H9 (cell line): ENCODE results near the gene TMA7B. TPM values are rescaled to one million over a fixed set of nuclear protein-coding genes. Genes with fewer than 3 reads are reported as not detected.

ENCODE experiments used
- DNase-seq: peaks from one replicate; pipeline ENCODE4 v3.0.0-alpha.2; 2017
- H2AFZ ChIP-seq: one replicate; pipeline ENCODE4 v1.6.1; 2013; ENCODE audit warnings: mild to moderate bottlenecking, low read length, control low read depth, moderate library complexity
- H2AK5ac ChIP-seq: 2 replicates; pipeline ENCODE4 v1.6.1; 2013; ENCODE audit warnings: low read length, control low read depth, mixed read lengths; ENCODE audit not compliant: insufficient read length
- H2BK120ac ChIP-seq: one replicate; pipeline ENCODE4 v1.6.1; 2013; ENCODE audit warnings: low read depth, mild to moderate bottlenecking, low read length, control low read depth, inconsistent platforms; ENCODE audit not compliant: poor library complexity, severe bottlenecking
- H2BK12ac ChIP-seq: 2 replicates; pipeline ENCODE4 v1.6.1; 2013; ENCODE audit warnings: low read length, control low read depth, mixed read lengths, low read depth; ENCODE audit not compliant: insufficient read length
- H2BK15ac ChIP-seq: 2 replicates; pipeline ENCODE4 v1.6.1; 2013; ENCODE audit warnings: low read depth, low read length, control low read depth
- H2BK20ac ChIP-seq: one replicate; pipeline ENCODE4 v1.6.1; 2013; ENCODE audit warnings: low read depth, mild to moderate bottlenecking, low read length, control low read depth, inconsistent platforms; ENCODE audit not compliant: poor library complexity, severe bottlenecking
- H2BK5ac ChIP-seq: 2 replicates; pipeline ENCODE4 v1.6.1; 2013; ENCODE audit warnings: low read length, control low read depth, mixed read lengths; ENCODE audit not compliant: insufficient read length
- H3K14ac ChIP-seq: 2 replicates; pipeline ENCODE4 v1.6.1; 2013; ENCODE audit warnings: low read length, control low read depth; ENCODE audit not compliant: insufficient read depth
- H3K18ac ChIP-seq: 2 replicates; pipeline ENCODE4 v1.6.1; 2013; ENCODE audit warnings: low read depth, mild to moderate bottlenecking, mixed read lengths, low read length, control low read depth; ENCODE audit not compliant: insufficient read length
- H3K23ac ChIP-seq: 2 replicates; pipeline ENCODE4 v1.6.1; 2013; ENCODE audit warnings: low read length, control low read depth, mixed read lengths, low read depth; ENCODE audit not compliant: insufficient read length
- H3K23me2 ChIP-seq: 2 replicates; pipeline ENCODE4 v1.6.1; 2013; ENCODE audit warnings: low read depth, mild to moderate bottlenecking, mixed read lengths, low read length, control low read depth; ENCODE audit not compliant: insufficient read length, poor library complexity, severe bottlenecking
- H3K27ac ChIP-seq: 2 replicates; pipeline ENCODE4 v1.5.1; 2013; ENCODE audit warnings: low read length, control low read depth, mixed read lengths, low read depth; ENCODE audit not compliant: insufficient read length
- H3K27me3 ChIP-seq: 2 replicates; pipeline ENCODE4 v1.6.1; 2013; ENCODE audit warnings: low read length, control low read depth, inconsistent platforms; ENCODE audit not compliant: insufficient read depth
- H3K4ac ChIP-seq: 2 replicates; pipeline ENCODE4 v1.6.1; 2013; ENCODE audit warnings: low read depth, mild to moderate bottlenecking, control low read depth, inconsistent platforms, low read length, moderate library complexity
- H3K4me1 ChIP-seq: 2 replicates; pipeline ENCODE4 v1.6.1; 2013; ENCODE audit warnings: low read length, control low read depth, inconsistent platforms; ENCODE audit not compliant: insufficient read depth
- H3K4me2 ChIP-seq: 2 replicates; pipeline ENCODE4 v1.6.1; 2013; ENCODE audit warnings: low read length, control low read depth, mixed read lengths; ENCODE audit not compliant: insufficient read length, insufficient read depth
- H3K56ac ChIP-seq: 2 replicates; pipeline ENCODE4 v1.6.1; 2013; ENCODE audit warnings: low read depth, mild to moderate bottlenecking, mixed read lengths, low read length, control low read depth; ENCODE audit not compliant: insufficient read length
- H3K79me1 ChIP-seq: 2 replicates; pipeline ENCODE4 v1.6.1; 2013; ENCODE audit warnings: low read depth, mild to moderate bottlenecking, moderate library complexity, low read length, control low read depth, inconsistent platforms; ENCODE audit not compliant: insufficient read depth, poor library complexity, severe bottlenecking
- H3K79me2 ChIP-seq: 2 replicates; pipeline ENCODE4 v1.6.1; 2013; ENCODE audit warnings: low read length, control low read depth, inconsistent platforms; ENCODE audit not compliant: insufficient read depth
- H3K9ac ChIP-seq: 2 replicates; pipeline ENCODE4 v1.6.1; 2013; ENCODE audit warnings: low read length, control low read depth, mixed read lengths; ENCODE audit not compliant: insufficient read length; ENCODE audit errors: extremely low read depth
- H3K9me3 ChIP-seq: one replicate; pipeline ENCODE4 v1.6.1; 2013; ENCODE audit warnings: low read depth, low read length, inconsistent platforms; ENCODE audit not compliant: control insufficient read depth
- H3T11ph ChIP-seq: one replicate; pipeline ENCODE4 v1.6.1; 2013; ENCODE audit warnings: mild to moderate bottlenecking, low read length, control low read depth, inconsistent platforms
- H4K20me1 ChIP-seq: one replicate; pipeline ENCODE4 v1.6.1; 2013; ENCODE audit not compliant: control insufficient read depth, insufficient read length, insufficient read depth
- H4K5ac ChIP-seq: 2 replicates; pipeline ENCODE4 v1.6.1; 2013; ENCODE audit warnings: low read depth, mild to moderate bottlenecking, mixed read lengths, low read length, control low read depth; ENCODE audit not compliant: insufficient read length
- H4K8ac ChIP-seq: replicated peaks from 2 replicates; pipeline ENCODE4 v1.6.1; 2013; ENCODE audit warnings: low read length, control low read depth, mixed read lengths, low read depth; ENCODE audit not compliant: insufficient read length
- H4K91ac ChIP-seq: 2 replicates; pipeline ENCODE4 v1.6.1; 2013; ENCODE audit warnings: low read depth, mild to moderate bottlenecking, moderate library complexity, mixed read lengths, low read length, control low read depth; ENCODE audit not compliant: insufficient read length
- H3K27ac Mint-ChIP-seq, 3 experiments: 2 replicates in 2 of 3; 3 replicates in 1 of 3; pipeline ENCODE4 v1.8.0; 2020 to 2021; ENCODE audit warnings: mixed read lengths in 3 of 3, mild to moderate bottlenecking in 1 of 3, moderate library complexity in 1 of 3
- H3K27me3 Mint-ChIP-seq: 2 replicates; pipeline ENCODE4 v1.8.0; 2021; ENCODE audit warnings: low read depth, mild to moderate bottlenecking, moderate library complexity, mixed read lengths
- H3K36me3 Mint-ChIP-seq, 3 experiments: 2 replicates in 2 of 3; 3 replicates in 1 of 3; pipeline ENCODE4 v1.8.0; 2020 to 2021; ENCODE audit warnings: low read depth in 3 of 3, mixed read lengths in 3 of 3; ENCODE audit not compliant: insufficient read depth in 1 of 3
- H3K4me1 Mint-ChIP-seq, 2 experiments: 2 replicates each; pipeline ENCODE4 v1.8.0; 2020; ENCODE audit warnings: mixed read lengths in 2 of 2
- H3K4me3 Mint-ChIP-seq, 2 experiments: 2 replicates in 1 of 2; 3 replicates in 1 of 2; pipeline ENCODE4 v1.8.0; 2020 to 2021; ENCODE audit warnings: mild to moderate bottlenecking in 2 of 2, mixed read lengths in 2 of 2, moderate library complexity in 1 of 2
- H3K9me3 Mint-ChIP-seq, 2 experiments: 2 replicates in 1 of 2; 3 replicates in 1 of 2; pipeline ENCODE4 v1.8.0; 2020; ENCODE audit warnings: mild to moderate bottlenecking in 2 of 2, mixed read lengths in 2 of 2, moderate library complexity in 1 of 2
- WGBS: extraction: QIAGEN DNeasy Blood & Tissue Kit; methylation state at CpG from one replicate; pipeline ENCODE4 v1.1.7; 2013; ENCODE audit warnings: missing lambda C conversion rate, low lambda C conversion rate, mixed read lengths; ENCODE audit not compliant: insufficient read length; ENCODE audit errors: extremely low coverage; 5-methylcytosine and 5-hydroxymethylcytosine counted together
- total RNA-seq: library from RNA; stranded (reverse); gene quantifications from 2 replicates; pipeline ENCODE4 v1.2.1, GENCODE V29; 2021
- TF ChIP-seq, protein P1 (sequence below): fragments of 200-600 bp; sonication (generic); conservative IDR thresholded peaks from 3 replicates; pipeline ENCODE4 v1.8.0; 2021; ENCODE audit warnings: antibody characterized with exemption, mild to moderate bottlenecking

The TMA7B gene
- total RNA-seq, 1 experiment from 2014 or later, result not detected

- H4K91ac ChIP-seq, result no peak overlapping the region
- no peak overlapping the region for H3K14ac ChIP-seq
- Mint-ChIP-seq H3K9me3 (no peaks in the 10 kb centered on the region), H3K36me3 (no peaks in the 10 kb centered on the region), H3K27ac (no peak overlapping the region; a peak in 1 of 7 replicates), H3K4me3 (no peak overlapping the region), H3K27me3 (peaks cover 8% of the 10 kb centered on the region), H3K4me1 (peaks cover 8 to 11% of the 10 kb centered on the region in 2 experiments; a peak in 3 of 4 replicates)
- no peak overlapping the region for H4K8ac ChIP-seq
- TF ChIP-seq, protein P1, sequence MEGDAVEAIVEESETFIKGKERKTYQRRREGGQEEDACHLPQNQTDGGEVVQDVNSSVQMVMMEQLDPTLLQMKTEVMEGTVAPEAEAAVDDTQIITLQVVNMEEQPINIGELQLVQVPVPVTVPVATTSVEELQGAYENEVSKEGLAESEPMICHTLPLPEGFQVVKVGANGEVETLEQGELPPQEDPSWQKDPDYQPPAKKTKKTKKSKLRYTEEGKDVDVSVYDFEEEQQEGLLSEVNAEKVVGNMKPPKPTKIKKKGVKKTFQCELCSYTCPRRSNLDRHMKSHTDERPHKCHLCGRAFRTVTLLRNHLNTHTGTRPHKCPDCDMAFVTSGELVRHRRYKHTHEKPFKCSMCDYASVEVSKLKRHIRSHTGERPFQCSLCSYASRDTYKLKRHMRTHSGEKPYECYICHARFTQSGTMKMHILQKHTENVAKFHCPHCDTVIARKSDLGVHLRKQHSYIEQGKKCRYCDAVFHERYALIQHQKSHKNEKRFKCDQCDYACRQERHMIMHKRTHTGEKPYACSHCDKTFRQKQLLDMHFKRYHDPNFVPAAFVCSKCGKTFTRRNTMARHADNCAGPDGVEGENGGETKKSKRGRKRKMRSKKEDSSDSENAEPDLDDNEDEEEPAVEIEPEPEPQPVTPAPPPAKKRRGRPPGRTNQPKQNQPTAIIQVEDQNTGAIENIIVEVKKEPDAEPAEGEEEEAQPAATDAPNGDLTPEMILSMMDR, result no peak
- H2AK5ac ChIP-seq, result no peak overlapping the region
- no peaks in the 10 kb centered on the region for H4K20me1 ChIP-seq
- no peaks in the 10 kb centered on the region for H3K23me2 ChIP-seq
- no peak overlapping the region for H3K9ac ChIP-seq
- no peak overlapping the region for H2BK12ac ChIP-seq
- H3K4me2 ChIP-seq, result no peak overlapping the region
- WGBS, result no CpG with 5 or more reads among the region's 8 CpGs
- no peak overlapping the region for H3K4ac ChIP-seq
- no peak overlapping the region for H2BK20ac ChIP-seq
- H3T11ph ChIP-seq, result no peak overlapping the region
- H2BK15ac ChIP-seq, result no peak overlapping the region
- no peak overlapping the region for H3K23ac ChIP-seq
- no peak overlapping the region for H4K5ac ChIP-seq
- H3K56ac ChIP-seq, result no peak overlapping the region
- H2BK5ac ChIP-seq, result no peak overlapping the region
- H3K18ac ChIP-seq, result no peak overlapping the region
- no peak for DNase-seq
- no peak overlapping the region for H3K27ac ChIP-seq
- H3K79me1 ChIP-seq, result no peaks in the 10 kb centered on the region
- H3K79me2 ChIP-seq, result no peaks in the 10 kb centered on the region
- no peaks in the 10 kb centered on the region for H3K27me3 ChIP-seq
- no peak overlapping the region for H2BK120ac ChIP-seq
- H3K9me3 ChIP-seq, result no peaks in the 10 kb centered on the region
- no peaks in the 10 kb centered on the region; the same call in 1 of the 2 replicates for H3K4me1 ChIP-seq
- H2AFZ ChIP-seq, result no peak overlapping the region
These were observed 34.1 kb upstream of the TMA7B start for GRCh38 chr22:39925909-39926679.
